NCI-H510A treated with DMSO at 0.1 percent for 48 hours (cell line): ENCODE measurements around the gene ACRV1.
"Not testable (repeated sequence)": the region's sequence is repeated elsewhere in the genome, so short reads cannot be mapped to it uniquely, and the experiment has no call there.

Experiments
- DNase-seq: peaks from one replicate; lab custom pipeline; 2025; lab: John Stamatoyannopoulos, UW

The ACRV1 gene, protein sequence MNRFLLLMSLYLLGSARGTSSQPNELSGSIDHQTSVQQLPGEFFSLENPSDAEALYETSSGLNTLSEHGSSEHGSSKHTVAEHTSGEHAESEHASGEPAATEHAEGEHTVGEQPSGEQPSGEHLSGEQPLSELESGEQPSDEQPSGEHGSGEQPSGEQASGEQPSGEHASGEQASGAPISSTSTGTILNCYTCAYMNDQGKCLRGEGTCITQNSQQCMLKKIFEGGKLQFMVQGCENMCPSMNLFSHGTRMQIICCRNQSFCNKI

DNA sequence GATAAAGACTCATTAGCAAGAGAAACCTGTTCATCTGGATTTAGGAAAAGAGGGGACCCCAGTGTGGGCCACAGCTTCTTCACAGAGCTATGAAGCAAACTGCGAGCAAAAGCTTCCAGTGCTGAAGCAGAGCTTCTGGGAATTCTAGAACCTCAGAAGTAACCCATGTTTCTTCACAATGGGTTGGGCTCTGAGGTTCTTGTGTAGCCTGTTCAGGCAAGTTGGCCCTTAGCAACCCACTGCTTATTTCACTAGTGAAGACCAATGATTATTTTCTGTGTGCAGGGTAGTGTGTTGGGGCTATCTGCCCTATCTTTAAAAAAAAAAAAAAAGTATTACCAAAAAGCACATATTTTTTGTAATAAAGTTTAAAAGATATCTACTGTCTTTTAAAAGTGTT, at the start of gene ACRV1:
Gene ACRV1, minus strand, starts transcription at position 101 of the 400 bp plus-strand sequence. Its CDS starts 67 bp downstream, at position 34.
- DNase-seq: no peak

DNA sequence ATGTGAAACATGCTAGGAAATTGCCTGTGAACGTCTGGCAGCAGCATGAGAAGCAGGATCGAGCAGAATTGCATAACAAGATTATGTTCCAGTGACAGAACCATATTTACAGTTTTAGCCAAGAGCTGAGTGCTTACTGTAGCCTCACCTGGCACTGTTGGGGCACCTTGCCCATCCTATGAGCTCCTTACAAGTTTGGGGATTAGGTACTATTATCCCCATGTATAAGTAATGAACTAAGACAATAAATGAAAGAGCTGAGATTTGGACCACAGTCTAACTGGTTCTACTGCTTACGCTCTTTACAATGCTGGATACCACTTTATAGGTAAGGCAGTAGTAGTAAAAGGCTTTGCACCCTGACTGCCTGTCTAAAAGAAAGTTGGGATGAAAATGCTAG, 48.3 kb upstream of the ACRV1 start:
- no peak for DNase-seq

DNA sequence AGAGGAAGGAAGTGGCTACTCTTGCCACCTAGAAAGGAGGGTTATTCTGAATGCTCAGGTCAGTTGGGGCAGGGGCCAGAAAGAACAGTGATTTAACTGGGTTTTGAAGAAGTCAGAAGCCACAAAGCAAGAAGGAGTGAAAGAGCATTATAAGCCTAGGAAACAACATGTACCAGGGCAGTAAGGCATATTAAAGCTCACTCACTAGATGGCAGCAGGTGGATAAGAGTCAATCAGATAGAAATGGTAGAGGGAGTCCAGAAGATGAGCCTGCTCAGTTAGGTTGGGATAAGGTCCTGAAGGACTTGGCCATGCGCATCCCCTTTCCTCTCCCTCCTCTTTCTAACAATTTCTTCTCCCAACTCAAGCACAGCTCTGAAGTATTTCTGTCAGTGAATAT, 43.5 kb upstream of the ACRV1 start:
- DNase-seq: no peak

DNA sequence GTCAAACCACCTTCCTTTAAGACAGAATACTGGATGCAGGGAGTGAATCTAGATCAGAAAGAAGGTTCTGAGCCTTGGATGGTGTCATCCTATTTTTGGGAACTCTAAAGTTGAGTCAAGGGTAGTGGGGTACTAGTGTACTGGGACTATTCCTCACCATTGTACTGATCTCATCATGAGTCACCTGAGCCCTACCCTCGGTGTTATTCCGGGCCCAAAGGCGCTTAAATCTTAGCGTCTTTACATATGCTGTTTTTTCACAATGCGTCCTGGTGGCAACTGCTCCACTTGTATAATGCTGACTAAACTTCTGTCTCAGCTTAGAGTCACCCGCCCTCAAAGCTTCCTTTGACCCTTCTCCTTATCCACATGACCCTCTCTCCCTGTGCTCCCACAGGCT, 40.1 kb upstream of the ACRV1 start:
- no peak for DNase-seq

DNA sequence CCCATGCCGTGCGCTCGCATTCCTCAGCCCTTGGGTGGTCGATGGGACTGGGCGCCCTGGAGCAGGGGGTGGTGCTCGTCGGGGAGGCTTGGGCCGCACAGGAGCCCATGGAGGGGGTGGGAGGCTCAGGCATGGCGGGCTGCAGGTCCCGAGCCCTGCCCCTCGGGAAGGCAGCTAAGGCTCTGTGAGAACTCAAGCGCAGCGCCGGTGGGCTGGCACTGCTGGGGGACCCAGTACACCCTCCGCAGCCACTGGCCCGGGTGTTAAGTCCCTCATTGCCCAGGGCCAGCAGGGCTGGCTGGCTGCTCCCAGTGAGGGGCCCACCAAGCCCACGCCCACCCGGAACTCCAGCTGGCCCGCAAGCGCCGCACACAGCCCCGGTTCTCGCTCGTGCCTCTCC, 24.0 kb upstream of the ACRV1 start:
- not testable (repeated sequence) for DNase-seq

DNA sequence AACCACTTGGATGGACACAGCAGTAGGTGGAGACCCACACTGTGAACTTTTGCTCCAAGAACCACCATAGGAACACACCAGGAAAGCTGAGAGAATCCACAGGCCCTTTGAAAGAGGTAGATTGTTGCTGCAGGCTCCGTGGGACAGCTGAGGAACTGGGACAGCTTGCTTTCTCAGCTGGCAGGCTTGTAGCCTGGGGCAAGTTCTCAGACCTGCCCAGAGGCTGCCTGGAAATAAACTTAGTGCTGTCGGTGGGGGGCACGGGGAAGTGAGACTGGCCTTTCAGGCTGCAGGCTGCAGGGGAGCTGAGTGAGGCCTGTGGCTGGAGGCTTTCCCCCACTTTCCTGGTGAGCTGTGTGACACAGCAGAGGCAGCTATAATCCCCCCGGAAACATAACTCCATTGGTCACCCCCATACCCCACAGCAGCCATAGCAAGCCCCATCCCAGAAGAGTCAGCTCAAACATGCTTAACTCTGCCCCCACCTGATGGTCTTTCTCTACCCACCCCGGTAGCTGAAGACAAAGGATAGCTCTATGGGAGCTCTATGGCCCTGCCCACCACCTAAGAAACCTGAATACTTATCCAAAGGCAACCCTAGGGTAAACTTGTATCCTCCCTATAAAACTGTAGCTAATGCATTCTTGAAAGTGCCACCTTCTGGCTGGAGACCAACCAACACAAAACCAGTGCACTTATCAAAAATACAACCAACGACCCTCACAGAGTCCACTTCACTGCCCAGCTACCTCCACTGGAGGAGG, 21.4 kb upstream of the ACRV1 start:
- no peak for DNase-seq

DNA sequence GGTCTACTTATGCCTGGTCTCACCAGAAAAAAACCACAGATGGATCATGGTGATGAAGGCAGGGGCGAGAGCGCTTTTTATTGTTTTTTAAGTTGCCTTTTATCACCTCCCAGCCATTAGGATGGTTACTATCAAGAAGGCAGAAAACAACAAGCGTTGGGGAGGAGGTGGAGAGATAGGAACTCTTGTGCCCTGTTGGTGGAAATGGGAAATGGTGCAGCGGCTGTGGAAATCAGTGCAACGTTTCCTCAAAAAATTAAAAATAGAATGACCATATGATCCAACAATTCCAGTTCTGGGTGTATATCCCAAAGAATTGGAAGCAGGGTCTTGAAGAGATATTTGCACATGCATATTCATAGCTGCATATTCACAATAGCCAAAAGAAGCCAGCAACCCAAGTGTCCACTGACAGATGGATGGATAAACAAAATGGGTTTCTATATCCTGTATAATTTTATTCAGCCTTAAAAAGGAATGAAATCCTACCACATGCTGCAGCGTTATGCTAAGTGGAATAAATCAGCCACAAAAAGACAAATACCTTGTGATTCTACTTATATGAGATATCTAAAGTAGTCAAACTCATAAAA, 20.5 kb upstream of the ACRV1 start:
- DNase-seq: no peak

DNA sequence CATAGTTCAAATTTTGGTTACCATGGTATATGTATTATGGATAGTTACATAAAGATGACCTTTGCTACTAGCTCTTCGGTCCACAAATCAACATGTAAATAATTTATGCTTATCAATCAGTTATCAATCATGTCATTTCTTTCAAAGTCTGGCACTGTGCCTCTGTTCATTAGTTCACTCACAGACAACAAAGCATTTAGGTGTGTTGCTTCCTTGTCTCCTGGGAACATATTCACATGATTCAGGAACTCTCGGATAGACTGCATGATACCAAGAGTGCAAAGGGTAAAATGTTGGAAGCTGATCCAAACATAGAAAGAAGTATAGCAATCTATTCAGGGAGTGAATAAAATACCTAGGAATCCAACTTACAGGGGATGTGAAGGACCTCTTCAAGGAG, 14.3 kb upstream of the ACRV1 start:
- no peak for DNase-seq

DNA sequence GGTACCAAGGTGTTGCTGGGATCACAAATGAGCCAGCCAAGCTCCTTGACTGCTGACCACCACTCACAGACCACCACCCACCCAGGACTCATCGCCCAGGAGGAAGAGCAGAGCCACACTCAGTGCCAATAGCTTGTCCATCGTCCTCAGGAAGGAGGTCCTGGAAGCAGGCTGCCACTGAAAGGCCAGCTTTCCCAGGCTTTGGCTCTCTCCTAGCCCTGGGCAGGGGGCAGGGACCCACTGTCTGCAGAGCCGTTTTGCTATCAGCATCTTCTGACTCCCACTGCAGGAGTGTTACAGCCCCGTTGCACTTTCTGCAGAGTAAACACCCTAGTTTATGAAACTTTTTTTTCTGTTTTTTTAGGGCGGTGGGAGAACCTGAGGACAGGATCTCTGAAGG, 12.2 kb upstream of the ACRV1 start:
- no peak for DNase-seq

DNA sequence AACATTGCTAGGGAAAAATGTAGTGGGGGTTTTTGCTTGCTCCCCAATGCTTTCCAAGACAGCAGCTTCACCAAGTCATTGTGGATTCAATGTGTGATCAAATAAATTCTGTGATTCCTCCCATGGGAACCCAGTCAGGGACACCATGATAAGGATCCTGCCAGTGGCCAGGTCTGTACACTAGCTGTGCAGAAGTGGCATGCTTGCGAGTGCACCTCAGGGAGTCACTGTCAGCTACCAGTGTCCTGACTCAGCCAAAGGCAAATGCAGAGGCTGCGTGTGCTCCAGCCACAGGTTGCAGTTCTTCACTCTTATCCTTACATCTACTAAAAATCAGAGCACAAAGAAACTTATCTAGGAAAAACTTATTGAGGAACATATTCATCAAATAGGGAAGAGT, 9.4 kb upstream of the ACRV1 start:
- DNase-seq: no peak

DNA sequence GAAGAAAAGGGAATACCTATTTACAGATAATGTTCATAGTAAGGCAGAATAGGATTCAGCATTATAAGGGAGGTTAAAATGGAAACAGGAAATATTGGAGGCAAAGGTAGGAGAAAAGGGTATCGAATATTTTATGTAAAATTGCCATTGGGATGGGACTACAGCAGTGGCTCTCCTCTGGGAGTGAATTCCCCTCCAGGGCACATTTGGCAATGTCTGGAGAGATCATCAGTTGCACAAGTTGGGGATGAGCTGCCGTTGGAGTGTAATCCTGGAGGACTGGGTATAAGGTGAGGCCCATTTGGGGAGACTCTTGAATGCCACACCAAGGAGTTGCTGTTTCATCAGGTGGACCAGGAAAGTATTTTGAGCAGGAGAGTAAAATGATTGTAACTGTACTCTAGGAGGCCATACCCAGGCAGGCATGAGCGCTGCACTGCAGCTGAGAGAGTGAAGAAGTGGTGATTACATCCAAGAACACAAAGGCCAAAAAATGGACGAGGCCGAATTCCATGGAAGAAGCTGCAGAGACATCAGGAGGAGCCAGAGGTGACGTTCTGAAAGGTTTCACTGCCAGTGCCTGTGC, 8.7 kb upstream of the ACRV1 start:
- DNase-seq: no peak

DNA sequence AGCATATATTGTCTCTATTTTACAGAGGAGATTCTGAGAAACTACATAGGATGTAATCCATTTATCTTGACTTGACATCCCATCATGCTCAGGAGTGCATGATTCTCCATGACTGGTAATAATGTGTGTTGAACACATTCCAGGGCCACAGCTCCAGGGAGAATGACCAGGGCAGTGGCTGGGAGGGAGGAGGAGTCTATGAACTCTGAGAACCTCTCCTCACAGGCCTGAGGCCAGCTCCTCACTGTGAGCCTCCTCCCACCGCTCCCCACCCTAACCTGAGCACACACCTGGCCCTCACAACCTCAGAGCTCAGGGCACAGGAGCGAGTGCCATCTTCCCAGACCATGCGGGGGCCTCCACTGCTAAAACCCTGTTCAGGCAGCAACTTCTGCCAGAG, 8.0 kb upstream of the ACRV1 start:
- DNase-seq: no peak

DNA sequence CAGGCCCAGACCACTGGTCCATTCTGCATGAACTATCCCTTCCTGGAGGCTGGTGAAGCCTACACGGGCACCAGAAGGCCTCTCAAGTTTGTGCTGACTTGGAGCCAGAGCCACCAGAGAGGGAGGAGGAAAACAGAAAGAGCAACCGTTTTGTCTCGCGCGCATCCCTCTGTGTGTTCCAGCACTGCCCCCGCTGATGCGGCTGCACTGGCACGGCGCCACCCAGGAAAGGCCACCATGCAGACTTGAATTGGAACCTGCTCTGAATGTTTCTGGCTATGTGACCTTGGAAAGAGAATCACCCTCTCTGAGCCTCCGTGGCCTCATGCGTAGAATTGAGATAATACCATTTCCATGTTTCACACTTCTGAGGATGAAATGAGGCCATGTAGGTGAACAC, 7.4 kb upstream of the ACRV1 start:
- no peak for DNase-seq

DNA sequence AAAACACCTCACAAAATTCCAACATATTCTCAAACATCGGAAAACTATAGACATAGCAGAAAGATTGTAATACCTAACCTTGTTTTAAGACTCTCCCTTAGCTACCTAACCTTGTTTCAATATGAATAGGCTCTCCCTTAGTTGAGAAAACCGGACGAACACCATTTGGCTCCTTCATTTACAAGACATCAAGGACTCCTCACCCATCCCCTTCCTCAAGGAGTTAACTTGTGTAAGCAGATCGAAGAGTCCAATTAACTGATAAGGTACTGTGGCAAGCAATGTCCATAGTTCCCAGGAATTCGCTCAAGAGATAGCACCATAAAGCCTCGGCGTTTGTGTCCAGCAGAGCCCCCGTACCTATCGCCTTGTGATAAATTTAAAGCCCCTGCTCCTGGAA, 4.6 kb upstream of the ACRV1 start:
- no peak for DNase-seq

DNA sequence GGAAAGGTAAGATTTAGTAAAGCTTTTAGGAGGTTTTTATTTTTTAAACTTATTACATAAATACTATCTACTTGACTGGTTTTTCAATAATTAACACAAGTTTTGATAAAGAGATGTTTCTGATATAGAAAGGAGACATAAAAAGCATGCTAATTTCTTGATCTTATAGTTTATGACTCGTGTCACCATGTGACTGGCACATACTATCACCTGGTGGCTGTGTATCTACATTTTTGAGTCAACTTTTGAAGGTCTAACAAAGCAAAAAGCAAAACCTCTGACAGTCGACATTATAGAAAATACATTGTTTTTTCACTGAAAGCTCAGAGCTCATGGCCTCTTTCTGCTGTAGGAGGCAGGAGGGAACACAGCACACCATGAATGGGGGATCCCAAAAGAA, 810 bp downstream of the ACRV1 start:
- DNase-seq: no peak

DNA sequence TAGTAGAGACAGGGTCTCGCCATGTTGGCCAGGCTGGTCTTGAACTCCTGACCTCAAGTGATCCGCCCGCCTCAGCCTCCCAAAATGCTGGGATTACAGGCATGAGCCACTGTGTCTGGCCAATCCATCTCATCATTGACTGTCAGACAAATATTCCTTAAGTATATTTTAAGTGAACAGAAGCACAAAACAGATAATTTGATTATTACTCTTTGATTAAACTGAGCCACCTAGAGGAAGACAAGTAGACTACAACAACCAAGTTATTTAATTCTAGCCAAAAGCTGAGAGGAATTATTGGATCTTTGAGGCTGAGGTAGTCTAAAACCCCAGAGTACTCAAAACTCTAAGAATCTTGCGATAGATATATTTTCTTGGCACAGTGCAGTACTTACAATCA, 1.2 kb downstream of the ACRV1 start:
- DNase-seq: no peak

DNA sequence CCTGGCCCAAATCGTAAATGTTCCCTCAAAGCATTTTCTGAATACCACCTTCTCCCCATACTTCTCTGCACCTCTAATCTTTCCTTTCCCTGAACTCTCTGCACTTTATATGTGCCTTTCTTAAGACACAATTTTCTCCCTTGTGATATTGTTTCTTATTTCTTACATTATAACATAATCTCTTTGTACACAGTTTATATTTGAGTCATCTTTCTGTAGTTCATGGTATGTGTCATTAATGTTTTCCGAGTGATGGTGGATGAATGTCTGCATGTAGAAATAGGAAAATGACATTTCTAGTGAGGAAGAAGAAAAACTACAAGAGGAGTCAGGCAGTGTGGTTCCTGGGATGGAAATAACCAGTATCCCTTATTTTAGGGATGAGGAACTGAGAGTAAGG, 5.5 kb downstream of the ACRV1 start:
- no peak for DNase-seq

DNA sequence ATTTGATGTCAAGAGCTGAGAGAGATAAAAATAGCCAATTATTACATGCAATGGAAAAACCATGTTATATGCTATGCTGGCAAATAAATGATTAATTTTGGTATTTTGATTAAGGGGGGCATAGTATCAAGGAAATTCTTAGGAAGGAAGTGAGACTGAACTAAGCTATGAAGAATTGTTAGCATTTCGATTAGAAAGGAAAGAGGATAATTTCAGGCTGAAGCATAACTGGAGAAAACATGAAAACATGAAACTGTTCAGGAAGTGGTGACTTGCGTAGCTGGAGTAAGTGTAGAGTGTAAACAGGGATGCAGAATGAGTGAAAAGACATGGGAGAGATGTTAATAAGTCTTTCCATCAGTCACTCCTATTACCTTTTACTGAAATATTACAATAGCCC, 6.4 kb downstream of the ACRV1 start:
- DNase-seq: no peak

DNA sequence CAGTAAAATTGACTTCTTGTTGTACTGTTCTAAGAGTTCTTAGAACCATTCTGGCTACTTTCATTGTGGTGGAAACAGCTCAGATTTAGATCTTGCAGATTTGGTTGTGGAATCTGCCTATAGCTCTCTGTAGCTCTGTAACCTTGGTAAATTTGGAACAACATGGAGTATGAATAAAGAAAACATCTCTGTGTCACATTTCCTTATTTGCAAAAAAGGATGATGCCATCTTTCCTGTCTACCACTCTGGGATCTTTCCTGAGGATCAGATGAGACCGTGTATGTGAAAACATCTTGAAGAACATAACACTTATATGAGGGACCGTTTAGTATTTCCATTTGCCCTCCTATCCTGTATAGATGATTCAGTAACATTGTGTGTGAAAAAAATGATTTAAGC, 9.1 kb downstream of the ACRV1 start:
- DNase-seq: no peak

DNA sequence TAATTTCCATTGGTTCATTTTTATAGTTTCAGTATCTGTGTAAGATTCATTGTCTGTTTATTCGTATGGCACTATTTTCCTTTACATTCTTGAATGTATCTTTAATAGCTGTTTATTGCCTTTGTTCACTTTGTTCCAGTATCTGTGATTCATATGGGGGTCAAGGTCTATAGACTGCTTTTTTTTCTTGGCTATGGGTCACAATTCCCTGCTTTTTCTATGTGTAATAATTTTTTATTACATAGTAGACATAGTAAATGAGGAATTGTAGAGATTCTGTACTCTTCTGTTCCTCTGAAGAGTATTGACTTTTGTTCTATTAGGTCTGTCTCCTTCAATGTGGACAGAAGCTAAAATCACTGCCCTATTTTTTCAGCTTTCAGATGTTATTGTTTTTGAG, 10.5 kb downstream of the ACRV1 start:
- no peak for DNase-seq

DNA sequence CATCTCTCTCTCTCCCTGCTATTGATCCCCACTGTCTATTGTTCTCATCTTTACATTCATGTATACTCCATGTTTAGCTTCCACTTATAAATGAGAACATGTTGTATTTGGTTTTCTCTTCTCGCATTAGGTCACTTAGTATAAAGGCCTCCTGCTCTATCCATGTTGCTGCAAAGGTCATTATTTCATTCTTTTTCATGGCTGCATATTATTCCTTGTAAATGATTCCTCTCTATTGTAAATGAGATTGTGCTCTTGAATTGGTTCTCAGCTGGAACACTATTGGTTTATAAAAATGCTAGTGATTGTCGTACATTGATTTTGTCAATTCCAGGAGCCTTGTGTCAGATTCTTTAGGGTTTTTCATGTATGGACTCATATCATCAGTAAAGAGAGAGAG, 13.5 kb downstream of the ACRV1 start:
- DNase-seq: no peak

DNA sequence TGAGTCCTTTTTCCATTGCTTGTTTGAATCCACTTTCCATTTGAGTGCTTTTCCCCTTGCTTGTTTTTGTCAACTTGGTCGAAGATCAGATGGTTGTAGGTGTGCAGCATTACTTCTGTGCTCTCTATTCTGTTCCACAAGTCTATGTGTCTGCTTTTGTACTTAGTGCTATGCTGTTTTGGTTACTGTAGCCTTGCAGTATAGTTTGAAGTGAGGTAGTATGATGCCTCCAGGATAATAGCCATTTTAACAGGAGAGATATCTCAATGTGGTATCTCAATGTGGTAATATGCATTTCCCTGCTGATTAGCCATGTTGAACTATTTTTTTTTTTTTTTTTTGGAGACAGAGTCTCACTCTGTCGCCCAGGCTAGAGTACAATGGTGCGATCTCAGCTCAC, 16.7 kb downstream of the ACRV1 start:
- no peak for DNase-seq

DNA sequence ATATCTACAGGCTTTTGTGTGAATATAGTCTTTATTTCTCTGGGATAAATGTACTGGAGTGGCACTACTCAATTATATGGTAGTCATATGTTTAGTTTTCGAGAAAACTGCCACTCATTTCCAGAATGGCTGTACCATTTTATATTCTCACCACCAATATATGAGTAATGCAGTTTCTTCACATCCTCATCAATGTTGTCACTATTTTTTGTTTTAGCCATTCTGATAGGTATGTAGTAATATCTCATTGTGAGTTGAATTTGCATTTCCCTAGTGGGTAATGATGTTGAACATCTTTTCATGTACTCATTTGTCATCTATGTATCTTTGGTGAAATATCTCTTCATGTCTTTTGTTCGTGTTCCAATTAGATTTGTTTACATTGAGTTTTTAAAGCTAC, 18.0 kb downstream of the ACRV1 start:
- DNase-seq: no peak
